Naive B cell (primary cell): Measurements from ENCODE around the gene NFE2L1. TPM values are rescaled to one million over a fixed set of nuclear protein-coding genes. Genes with fewer than 3 reads are reported as not detected.
A peak's percentile ranks its signal among the peaks of the same experiment; 100 is the strongest.
"Not testable (repeated sequence)": the region's sequence is repeated elsewhere in the genome, so short reads cannot be mapped to it uniquely, and the experiment has no call there.

Experiments used
- ATAC-seq, 2 donors: fragments of 150-1000 bp; cut with Tn5 transposase; 2 replicates each; pipeline ENCODE4 v1.10.0; 2021; ENCODE audit warnings: low read depth in 2 of 2, mild to moderate bottlenecking in 2 of 2, moderate library complexity in 2 of 2
- DNase-seq: peaks from one replicate; pipeline ENCODE4 v3.0.0; 2022
- H3K27ac Mint-ChIP-seq, 6 donors: one replicate each; pipeline ENCODE4 v1.8.0; 2020 to 2022; ENCODE audit warnings: mild to moderate bottlenecking in 6 of 6, mixed read lengths in 6 of 6, moderate library complexity in 5 of 6, inconsistent platforms in 2 of 6
- H3K27me3 Mint-ChIP-seq, 3 donors: one replicate each; pipeline ENCODE4 v1.8.0; 2021 to 2022; ENCODE audit warnings: mixed read lengths in 3 of 3, mild to moderate bottlenecking in 1 of 3
- H3K36me3 Mint-ChIP-seq, 2 donors: one replicate each; pipeline ENCODE4 v1.8.0; 2020 to 2022; ENCODE audit warnings: mixed read lengths in 2 of 2, inconsistent platforms in 1 of 2, mild to moderate bottlenecking in 1 of 2
- H3K4me1 Mint-ChIP-seq, 3 donors: one replicate each; pipeline ENCODE4 v1.8.0; 2020 to 2022; ENCODE audit warnings: mixed read lengths in 3 of 3, inconsistent platforms in 1 of 3, mild to moderate bottlenecking in 1 of 3, moderate library complexity in 1 of 3
- H3K4me3 Mint-ChIP-seq, 8 donors: one replicate each; pipeline ENCODE4 v1.8.0; 2020 to 2022; ENCODE audit warnings: mild to moderate bottlenecking in 8 of 8, mixed read lengths in 8 of 8, moderate library complexity in 8 of 8, inconsistent platforms in 2 of 8
- H3K9me3 Mint-ChIP-seq, 7 donors: one replicate each; pipeline ENCODE4 v1.8.0; 2020 to 2022; ENCODE audit warnings: mixed read lengths in 7 of 7, mild to moderate bottlenecking in 5 of 7, inconsistent platforms in 2 of 7, moderate library complexity in 1 of 7
- polyA plus RNA-seq, 6 donors: library from polyadenylated mRNA; unstranded; fragments of 300-500 nt; fragmentation: Illumina TruSeq; gene quantifications; one replicate each; pipeline ENCODE4 v1.2.3, GENCODE V29; 2021; ENCODE audit warnings: low read depth in 6 of 6

The NFE2L1 gene
- polyA plus RNA-seq, 6 donors from 2014 or later = 1.3 to 10.5 (median 6.7) TPM

- H3K36me3 Mint-ChIP-seq = peaks cover 0 to 8% of the 10 kb centered on the region in 2 donors
- no peak overlapping the region for H3K4me3 Mint-ChIP-seq
- H3K27ac Mint-ChIP-seq = no peak overlapping the region
- no peaks in the 10 kb centered on the region for H3K4me1 Mint-ChIP-seq
- H3K27me3 Mint-ChIP-seq = no peaks in the 10 kb centered on the region
- H3K9me3 Mint-ChIP-seq = no peaks in the 10 kb centered on the region
- DNase-seq (no peak), ATAC-seq (no peak)
Measured at GRCh38 chr17:48071654-48072053, 23.5 kb downstream of the NFE2L1 start.

- not testable (repeated sequence) for H3K27me3 Mint-ChIP-seq, ATAC-seq, H3K4me1 Mint-ChIP-seq, H3K9me3 Mint-ChIP-seq, H3K36me3 Mint-ChIP-seq, DNase-seq, H3K4me3 Mint-ChIP-seq, H3K27ac Mint-ChIP-seq
Measured at GRCh38 chr17:48072811-48073210, 24.7 kb downstream of the NFE2L1 start.

- H3K4me3 Mint-ChIP-seq, H3K36me3 Mint-ChIP-seq, ATAC-seq, H3K4me1 Mint-ChIP-seq, DNase-seq, H3K27me3 Mint-ChIP-seq, H3K9me3 Mint-ChIP-seq, H3K27ac Mint-ChIP-seq: not testable (repeated sequence)
Measured at GRCh38 chr17:48073566-48074094, 25.5 kb downstream of the NFE2L1 start.

- peaks cover 0 to 7% of the 10 kb centered on the region in 2 donors for H3K36me3 Mint-ChIP-seq
- no peaks in the 10 kb centered on the region for H3K9me3 Mint-ChIP-seq
- H3K4me3 Mint-ChIP-seq = no peak overlapping the region
- DNase-seq = peak; percentile 63
- no peaks in the 10 kb centered on the region for H3K4me1 Mint-ChIP-seq
- H3K27ac Mint-ChIP-seq = peak overlapping the region in 1 of 6 donors; percentile 32
- H3K27me3 Mint-ChIP-seq = no peaks in the 10 kb centered on the region
- ATAC-seq = peak; percentile 61 to 73
Measured at GRCh38 chr17:48074322-48075081, 26.3 kb downstream of the NFE2L1 start.

GRCh38 chr17:48077152-48077551 lies 29.0 kb downstream of the NFE2L1 start:
- H3K36me3 Mint-ChIP-seq, H3K27ac Mint-ChIP-seq, H3K27me3 Mint-ChIP-seq, DNase-seq, H3K4me3 Mint-ChIP-seq, H3K9me3 Mint-ChIP-seq, ATAC-seq, H3K4me1 Mint-ChIP-seq: not testable (repeated sequence)

- Mint-ChIP-seq H3K36me3 (no peaks in the 10 kb centered on the region), H3K27me3 (no peaks in the 10 kb centered on the region), H3K9me3 (no peaks in the 10 kb centered on the region), H3K4me3 (no peak overlapping the region), H3K4me1 (peaks cover 0 to 9% (median 0%) of the 10 kb centered on the region in 3 donors), H3K27ac (peak overlapping the region in 1 of 6 donors; percentile 70)
- ATAC-seq (no peak), DNase-seq (no peak)
Measured at GRCh38 chr17:48081858-48082257, 33.7 kb downstream of the NFE2L1 start.

GRCh38 chr17:48084932-48085331 lies 36.8 kb downstream of the NFE2L1 start:
- no peaks in the 10 kb centered on the region for H3K9me3 Mint-ChIP-seq
- H3K4me3 Mint-ChIP-seq = no peak overlapping the region
- H3K4me1 Mint-ChIP-seq = peaks cover 0 to 11% (median 3%) of the 10 kb centered on the region in 3 donors
- H3K27me3 Mint-ChIP-seq = no peaks in the 10 kb centered on the region
- DNase-seq (no peak), ATAC-seq (no peak)
- H3K36me3 Mint-ChIP-seq = no peaks in the 10 kb centered on the region
- no peak overlapping the region for H3K27ac Mint-ChIP-seq

- no peak for DNase-seq
- ATAC-seq = no peak
- Mint-ChIP-seq H3K27me3 (no peaks in the 10 kb centered on the region), H3K27ac (no peak overlapping the region), H3K4me1 (peaks cover 10 to 25% (median 15%) of the 10 kb centered on the region in 3 donors), H3K9me3 (no peaks in the 10 kb centered on the region), H3K4me3 (no peak overlapping the region), H3K36me3 (no peaks in the 10 kb centered on the region)
Measured at GRCh38 chr17:48093341-48094045, 45.3 kb downstream of the NFE2L1 start.

GRCh38 chr17:48095611-48096010 lies 47.5 kb downstream of the NFE2L1 start:
- Mint-ChIP-seq H3K36me3 (no peaks in the 10 kb centered on the region), H3K27me3 (no peaks in the 10 kb centered on the region), H3K9me3 (no peaks in the 10 kb centered on the region), H3K4me3 (no peak overlapping the region), H3K4me1 (peaks cover 15 to 34% (median 24%) of the 10 kb centered on the region in 3 donors), H3K27ac (no peak overlapping the region)
- no peak for ATAC-seq
- DNase-seq = no peak

- Mint-ChIP-seq H3K27me3 (no peaks in the 10 kb centered on the region), H3K9me3 (peaks cover 0 to 7% (median 2%) of the 10 kb centered on the region in 7 donors), H3K27ac (peak overlapping the region in 2 of 6 donors; percentile 87 to 92), H3K4me3 (peak overlapping the region; percentile 43 to 94 (median 90)), H3K36me3 (no peaks in the 10 kb centered on the region), H3K4me1 (peaks cover 34 to 59% (median 46%) of the 10 kb centered on the region in 3 donors)
- no peak for DNase-seq
- ATAC-seq = no peak
Measured at GRCh38 chr17:48100160-48100559, 52.0 kb downstream of the NFE2L1 start.

GRCh38 chr17:48100591-48101011 lies 52.4 kb downstream of the NFE2L1 start:
- Mint-ChIP-seq H3K27me3 (no peaks in the 10 kb centered on the region), H3K36me3 (no peaks in the 10 kb centered on the region), H3K4me1 (peaks cover 34 to 59% (median 46%) of the 10 kb centered on the region in 3 donors), H3K9me3 (peaks cover 0 to 7% (median 2%) of the 10 kb centered on the region in 7 donors), H3K4me3 (peak overlapping the region; percentile 83 to 94 (median 90)), H3K27ac (peak overlapping the region in 4 of 6 donors; percentile 69 to 93 (median 90))
- DNase-seq (no peak), ATAC-seq (no peak)

- Mint-ChIP-seq H3K27me3 (no peaks in the 10 kb centered on the region), H3K9me3 (peaks cover 0 to 7% (median 2%) of the 10 kb centered on the region in 7 donors), H3K4me3 (peak within 1 kb of the TSS; percentile 83 to 94 (median 90)), H3K27ac (peak within 1 kb of the TSS; percentile 90 to 97 (median 92)), H3K36me3 (no peaks in the 10 kb centered on the region), H3K4me1 (peaks cover 34 to 58% (median 46%) of the 10 kb centered on the region in 3 donors)
- peak; percentile 93 for DNase-seq
- ATAC-seq = peak; percentile 93 to 94
Measured at GRCh38 chr17:48101012-48101720, 53.0 kb downstream of the NFE2L1 start, which contains the start of gene CBX1. CBX1 (minus strand) TSS chr17:48101478; CDS start chr17:48077004, 24,474 bp downstream.
